ENCODE data around the gene KRT83. TPM values are rescaled to one million over a fixed set of nuclear protein-coding genes. Genes with fewer than 3 reads are reported as not detected.

Gene KRT83
- total RNA-seq, 1 donor from 2014 or later: not detected

DNA sequence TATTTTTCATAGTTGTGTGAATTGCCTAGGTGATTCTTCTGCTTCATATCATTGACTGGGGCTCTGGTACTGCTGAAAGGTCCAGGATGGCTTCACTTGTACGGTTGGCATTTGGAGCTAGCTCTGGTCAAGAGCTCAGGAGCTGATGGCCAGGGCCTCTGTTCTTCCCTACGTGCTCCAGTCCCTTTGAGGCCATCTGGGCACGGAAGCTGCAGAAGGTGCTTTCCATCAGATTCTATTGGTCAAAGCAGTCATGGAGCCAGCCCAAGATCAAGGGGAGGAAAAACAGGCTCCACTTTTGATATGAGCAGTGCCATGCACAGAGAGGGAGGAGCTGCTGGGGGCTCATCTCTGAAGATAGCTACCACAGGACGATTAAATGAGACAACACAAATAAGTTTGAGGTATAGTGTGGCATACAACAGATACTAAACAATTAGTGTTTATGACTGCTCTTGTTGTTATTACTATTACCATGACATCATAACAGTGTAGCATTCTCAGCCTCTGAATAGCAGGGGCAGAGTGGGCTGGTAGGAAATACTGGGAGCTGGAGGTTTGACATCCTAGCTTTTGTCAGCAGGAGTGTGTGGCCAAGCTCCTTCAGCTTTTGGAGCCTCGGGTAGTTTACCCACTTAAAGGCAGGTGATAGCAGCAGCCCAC is 10.4 kb downstream of the KRT83 start:
- TF ChIP-seq EZH2phosphoT487 (IDR thresholded peaks at IDR 0.05) (no peak), EZH2 (IDR thresholded peaks at IDR 0.05) (no peak)
- TF ChIP-seq, protein P1, sequence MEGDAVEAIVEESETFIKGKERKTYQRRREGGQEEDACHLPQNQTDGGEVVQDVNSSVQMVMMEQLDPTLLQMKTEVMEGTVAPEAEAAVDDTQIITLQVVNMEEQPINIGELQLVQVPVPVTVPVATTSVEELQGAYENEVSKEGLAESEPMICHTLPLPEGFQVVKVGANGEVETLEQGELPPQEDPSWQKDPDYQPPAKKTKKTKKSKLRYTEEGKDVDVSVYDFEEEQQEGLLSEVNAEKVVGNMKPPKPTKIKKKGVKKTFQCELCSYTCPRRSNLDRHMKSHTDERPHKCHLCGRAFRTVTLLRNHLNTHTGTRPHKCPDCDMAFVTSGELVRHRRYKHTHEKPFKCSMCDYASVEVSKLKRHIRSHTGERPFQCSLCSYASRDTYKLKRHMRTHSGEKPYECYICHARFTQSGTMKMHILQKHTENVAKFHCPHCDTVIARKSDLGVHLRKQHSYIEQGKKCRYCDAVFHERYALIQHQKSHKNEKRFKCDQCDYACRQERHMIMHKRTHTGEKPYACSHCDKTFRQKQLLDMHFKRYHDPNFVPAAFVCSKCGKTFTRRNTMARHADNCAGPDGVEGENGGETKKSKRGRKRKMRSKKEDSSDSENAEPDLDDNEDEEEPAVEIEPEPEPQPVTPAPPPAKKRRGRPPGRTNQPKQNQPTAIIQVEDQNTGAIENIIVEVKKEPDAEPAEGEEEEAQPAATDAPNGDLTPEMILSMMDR (IDR thresholded peaks at IDR 0.05): no peak
- Mint-ChIP-seq H3K27me3 (ENCODE audit: insufficient read depth, low read depth) (peaks cover 45% of the 10 kb centered on the region), H3K27ac (no peak overlapping the region)

DNA sequence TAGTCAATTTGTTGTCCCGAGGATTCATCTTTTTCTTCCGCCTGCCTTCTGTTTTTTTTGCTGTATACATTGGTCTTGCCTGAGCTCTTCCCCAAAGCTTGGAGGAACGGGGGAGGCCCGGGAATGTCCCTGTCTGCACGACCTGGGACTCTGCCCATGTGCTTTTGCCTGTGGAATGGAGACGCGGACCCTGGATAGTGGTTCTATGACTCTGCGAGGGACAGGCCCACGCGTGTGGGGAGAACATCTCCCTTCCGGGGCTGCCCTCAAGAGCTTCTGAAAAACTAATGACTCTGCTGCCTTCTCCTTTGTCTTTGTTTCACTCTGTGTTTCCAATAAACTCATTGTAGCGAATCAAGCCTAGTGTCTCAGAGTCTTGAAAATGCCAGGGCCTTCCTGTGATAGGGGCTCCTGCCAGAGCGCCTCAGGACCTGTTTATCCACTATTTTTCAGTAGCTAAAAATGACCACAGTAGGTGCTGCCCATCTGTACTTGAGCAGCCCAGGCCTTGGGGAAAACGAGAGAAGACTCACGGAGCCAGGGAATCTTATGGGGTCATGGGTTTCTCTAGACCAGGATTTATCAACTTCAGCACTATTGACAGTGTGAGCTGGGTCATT is 12.3 kb downstream of the KRT83 start:
- Histone ChIP-seq H3K27ac (no peak overlapping the region), H3K36me3 (no peaks in the 10 kb centered on the region), H4K20me1 (ENCODE audit: low read depth) (no peaks in the 10 kb centered on the region), H3K9me3 (ENCODE audit: low read depth) (no peaks in the 10 kb centered on the region), H3F3A (ENCODE audit: low read depth) (no peaks in the 10 kb centered on the region), H3K4me3 (peak overlapping the region; percentile 54), H3K79me2 (ENCODE audit: low read depth) (no peaks in the 10 kb centered on the region), H3K9ac (no peak overlapping the region), H2AFZ (replicated peaks) (peak overlapping the region; percentile 96), H3K27me3 (peaks cover 63% of the 10 kb centered on the region), H3K4me1 (peaks cover 15% of the 10 kb centered on the region), H3K4me2 (peak overlapping the region; percentile 88)
- DNase-seq (ENCODE audit: low spot score): no peak
- Mint-ChIP-seq H3K4me1 (peaks cover 18% of the 10 kb centered on the region), H3K9me3 (no peaks in the 10 kb centered on the region), H3K27me3 (ENCODE audit: insufficient read depth, low read depth) (peaks cover 46% of the 10 kb centered on the region), H3K27ac (no peak overlapping the region), H3K4me3 (peak overlapping the region; percentile 78), H3K36me3 (no peaks in the 10 kb centered on the region)
- TF ChIP-seq EZH2phosphoT487 (IDR thresholded peaks at IDR 0.05) (no peak), EZH2 (IDR thresholded peaks at IDR 0.05) (no peak)
- TF ChIP-seq, protein P1 (IDR thresholded peaks at IDR 0.05): no peak

More for the DNA sequence above, 10.4 kb downstream of the KRT83 start:
- Histone ChIP-seq H3K4me2 (no peak overlapping the region), H3F3A (ENCODE audit: low read depth) (no peaks in the 10 kb centered on the region), H3K4me1 (peaks cover 15% of the 10 kb centered on the region), H3K9ac (no peak overlapping the region), H3K79me2 (ENCODE audit: low read depth) (no peaks in the 10 kb centered on the region), H3K27ac (no peak overlapping the region), H3K27me3 (peaks cover 63% of the 10 kb centered on the region), H3K36me3 (no peaks in the 10 kb centered on the region), H3K9me3 (ENCODE audit: low read depth) (no peaks in the 10 kb centered on the region), H2AFZ (replicated peaks) (no peak overlapping the region), H4K20me1 (ENCODE audit: low read depth) (no peaks in the 10 kb centered on the region), H3K4me3 (no peak overlapping the region)
- Mint-ChIP-seq H3K9me3 (no peaks in the 10 kb centered on the region), H3K4me1 (peaks cover 18% of the 10 kb centered on the region), H3K36me3 (no peaks in the 10 kb centered on the region), H3K4me3 (no peak overlapping the region)
- DNase-seq (ENCODE audit: low spot score): no peak

DNA sequence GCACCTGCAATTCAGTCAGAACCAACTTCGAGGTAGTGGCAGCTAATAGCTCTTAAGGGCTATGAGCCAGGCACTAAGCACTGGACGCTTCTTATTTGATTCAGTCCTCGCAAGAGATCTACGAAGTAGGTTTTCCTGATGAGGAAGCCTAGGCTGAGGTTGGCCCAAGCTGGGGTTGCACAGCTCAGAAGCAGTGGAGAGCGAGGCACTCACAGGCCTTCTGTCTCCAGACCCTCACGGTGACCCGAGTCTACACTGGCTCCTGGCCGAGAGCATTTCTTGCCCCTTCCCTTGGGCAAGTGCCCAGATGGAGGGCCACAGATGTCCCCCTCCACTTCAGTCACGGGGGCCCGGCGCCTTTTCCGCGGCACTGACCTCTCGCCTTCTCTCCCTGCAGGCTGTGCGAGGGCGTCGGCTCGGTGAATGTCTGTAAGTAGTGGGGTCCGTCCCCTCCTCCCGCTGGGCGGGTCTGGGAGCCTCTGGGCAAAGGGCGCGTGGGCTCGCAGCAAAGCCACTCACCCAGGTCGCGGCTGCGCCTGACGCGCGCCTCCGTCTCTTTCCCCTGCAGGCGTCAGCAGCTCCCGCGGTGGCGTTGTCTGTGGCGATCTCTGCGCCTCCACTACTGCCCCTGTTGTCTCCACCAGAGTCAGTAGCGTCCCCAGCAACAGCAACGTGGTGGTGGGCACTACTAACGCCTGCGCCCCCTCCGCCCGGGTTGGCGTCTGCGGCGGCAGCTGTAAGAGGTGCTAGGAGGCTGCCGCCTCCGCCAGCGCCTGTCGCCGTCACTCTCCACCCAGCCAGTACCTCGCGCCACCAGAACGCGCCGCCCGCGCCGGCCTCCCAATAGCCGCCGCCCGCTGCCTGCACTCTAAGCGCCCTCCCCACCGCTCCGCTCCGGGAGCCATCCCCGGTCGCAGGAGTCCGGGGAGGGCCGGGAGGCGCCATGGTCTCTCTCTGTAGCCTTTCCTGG is 13.1 kb downstream of the KRT83 start:
- Histone ChIP-seq H2AFZ (replicated peaks) (peak overlapping the region; percentile 96), H3K27ac (no peak overlapping the region), H3K4me2 (peak overlapping the region; percentile 88), H3K4me1 (peaks cover 15% of the 10 kb centered on the region), H3K27me3 (peaks cover 63% of the 10 kb centered on the region), H3F3A (ENCODE audit: low read depth) (no peaks in the 10 kb centered on the region), H4K20me1 (ENCODE audit: low read depth) (no peaks in the 10 kb centered on the region), H3K36me3 (no peaks in the 10 kb centered on the region), H3K79me2 (ENCODE audit: low read depth) (no peaks in the 10 kb centered on the region), H3K4me3 (peak overlapping the region; percentile 54), H3K9me3 (ENCODE audit: low read depth) (no peaks in the 10 kb centered on the region), H3K9ac (no peak overlapping the region)
- H3K36me3 Mint-ChIP-seq: no peaks in the 10 kb centered on the region
- H3K27ac Mint-ChIP-seq: no peak overlapping the region
- H3K9me3 Mint-ChIP-seq: no peaks in the 10 kb centered on the region
- peak; percentile 88 for DNase-seq (ENCODE audit: low spot score)
- peak overlapping the region; percentile 78 for H3K4me3 Mint-ChIP-seq
- peaks cover 18% of the 10 kb centered on the region for H3K4me1 Mint-ChIP-seq
- no peak for TF ChIP-seq EZH2phosphoT487 (IDR thresholded peaks at IDR 0.05)
- TF ChIP-seq EZH2 (IDR thresholded peaks at IDR 0.05): peak; percentile 46
- TF ChIP-seq, protein P1 (IDR thresholded peaks at IDR 0.05): peak; percentile 29
- H3K27me3 Mint-ChIP-seq (ENCODE audit: insufficient read depth, low read depth): peaks cover 41% of the 10 kb centered on the region
